ENCODE results near the gene FABP6. TPM values are rescaled to one million over a fixed set of nuclear protein-coding genes. Genes with fewer than 3 reads are reported as not detected.
"Not testable (repeated sequence)": the region's sequence is repeated elsewhere in the genome, so short reads cannot be mapped to it uniquely, and the experiment has no call there.

FABP6 gene
- polyA plus RNA-seq, 1 donor = not detected

- DNase-seq = no peak
Observed at GRCh38 chr5:160221082-160221481, 8.2 kb upstream of the FABP6 start.

GRCh38 chr5:160227012-160227411 is 2.3 kb upstream of the FABP6 start:
- no peak for DNase-seq

- DNase-seq = no peak
Observed at GRCh38 chr5:160230686-160231527, 1.6 kb downstream of the FABP6 start.

- DNase-seq = no peak
Observed at GRCh38 chr5:160231783-160232342, 2.6 kb downstream of the FABP6 start.

DNA sequence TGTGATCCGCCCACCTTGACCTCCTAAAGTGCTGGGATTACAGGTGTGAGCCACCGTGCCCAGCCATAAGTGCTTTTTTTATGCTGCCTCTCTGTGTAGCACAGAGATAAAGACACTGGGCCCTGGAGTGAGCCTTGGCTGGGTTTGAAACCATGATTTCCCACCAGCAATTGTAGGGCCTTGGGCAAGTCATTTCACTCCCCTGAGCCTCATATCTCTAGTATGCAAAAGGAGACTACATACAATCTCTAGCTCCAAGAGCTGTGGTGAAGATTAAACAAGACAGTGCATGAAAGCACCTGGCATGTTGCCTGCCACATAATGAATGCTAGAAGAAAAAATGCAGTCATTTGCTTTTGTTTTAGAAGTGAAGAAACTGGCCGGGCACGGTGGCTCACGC is 3.9 kb downstream of the FABP6 start:
- DNase-seq = no peak

- no peak for DNase-seq
Observed at GRCh38 chr5:160235731-160236130, 6.4 kb downstream of the FABP6 start.

DNA sequence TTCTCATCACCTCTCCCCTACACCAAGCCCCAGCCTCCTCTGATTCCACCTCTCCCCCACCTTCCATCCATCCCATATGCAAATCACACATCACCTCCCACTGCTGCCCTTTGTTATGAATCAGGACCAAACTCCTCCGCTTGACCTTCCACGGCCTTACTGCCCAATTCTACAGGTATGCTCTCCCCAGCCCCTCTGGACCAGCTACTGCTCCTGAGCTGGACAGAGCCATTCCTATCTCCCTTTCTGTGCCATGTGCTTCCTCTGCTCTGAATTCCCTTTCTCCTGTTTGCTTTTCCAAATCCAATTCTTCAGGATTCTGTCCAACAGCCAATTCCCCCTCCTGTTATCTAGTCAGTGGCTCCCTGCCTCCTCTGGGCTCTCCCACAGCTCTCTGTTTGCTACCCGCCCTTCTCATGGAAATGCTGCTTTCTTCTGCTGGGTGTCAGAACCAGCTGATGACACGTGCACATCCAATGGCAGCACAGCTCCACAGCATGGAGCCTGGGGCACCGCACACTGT is 8.3 kb downstream of the FABP6 start:
- DNase-seq = no peak

- no peak for DNase-seq
Observed at GRCh38 chr5:160240350-160240749, 11.0 kb downstream of the FABP6 start.

DNA sequence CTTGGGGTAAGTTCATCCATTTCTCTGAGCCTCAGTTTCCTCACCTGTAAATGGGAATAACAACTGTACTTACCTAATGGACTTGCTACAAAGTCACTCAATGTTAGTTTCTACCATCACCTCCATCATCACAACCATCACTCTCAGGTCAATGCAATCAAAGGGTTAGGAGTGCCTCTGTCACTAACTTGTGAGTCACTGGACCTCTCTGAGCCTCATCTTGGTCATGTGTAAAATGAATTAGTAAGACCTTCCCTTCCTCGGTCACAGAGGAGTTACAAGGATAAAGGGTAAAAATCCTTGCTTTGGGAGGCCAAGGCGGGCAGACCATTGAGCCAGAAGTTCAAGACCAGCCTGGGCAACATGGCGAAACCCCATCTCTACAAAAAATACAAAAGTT is 12.8 kb downstream of the FABP6 start:
- DNase-seq = no peak

GRCh38 chr5:160245506-160246086 is 16.3 kb downstream of the FABP6 start:
- DNase-seq = no peak

GRCh38 chr5:160249570-160249969 is 20.3 kb downstream of the FABP6 start:
- not testable (repeated sequence) for DNase-seq

DNA sequence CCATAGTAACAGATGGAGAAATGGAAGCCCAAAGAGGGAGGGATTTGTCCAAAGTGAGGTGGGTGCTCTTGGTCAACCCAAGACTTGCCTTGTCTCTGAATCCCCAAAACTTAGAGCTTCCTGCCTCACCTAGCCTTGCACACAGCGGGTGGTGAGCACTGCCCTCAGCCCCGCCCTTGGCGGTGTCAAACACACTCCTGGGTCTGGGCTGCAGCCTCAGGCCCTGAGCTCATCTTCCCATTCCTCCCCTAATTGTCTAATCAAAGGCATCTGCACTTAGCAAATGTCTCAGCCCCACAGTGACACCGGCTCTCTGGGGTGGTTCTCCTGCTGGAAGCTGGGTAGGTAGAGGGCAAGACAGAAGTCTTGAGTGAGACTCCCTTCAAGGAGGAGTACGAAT is 20.9 kb downstream of the FABP6 start:
- no peak for DNase-seq

DNA sequence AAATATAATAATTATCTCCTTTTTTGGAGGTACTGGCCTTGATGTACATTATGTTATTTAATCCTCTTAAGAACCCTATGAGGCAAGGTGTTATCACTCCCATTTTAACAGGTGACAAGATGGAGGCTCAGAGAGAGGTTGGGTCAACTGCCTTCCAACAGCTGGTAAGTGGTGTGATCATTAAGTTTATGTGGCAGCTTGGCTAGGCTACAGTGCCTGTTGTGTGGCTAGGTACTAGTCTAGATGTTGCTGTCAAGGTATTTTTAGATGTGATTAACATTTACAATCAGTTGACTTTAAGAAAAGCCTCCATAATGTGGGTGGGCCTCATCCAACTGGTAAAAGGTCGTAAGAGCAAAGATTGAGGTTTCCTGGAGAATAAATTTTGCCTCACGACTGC is 21.5 kb downstream of the FABP6 start:
- DNase-seq = no peak

DNA sequence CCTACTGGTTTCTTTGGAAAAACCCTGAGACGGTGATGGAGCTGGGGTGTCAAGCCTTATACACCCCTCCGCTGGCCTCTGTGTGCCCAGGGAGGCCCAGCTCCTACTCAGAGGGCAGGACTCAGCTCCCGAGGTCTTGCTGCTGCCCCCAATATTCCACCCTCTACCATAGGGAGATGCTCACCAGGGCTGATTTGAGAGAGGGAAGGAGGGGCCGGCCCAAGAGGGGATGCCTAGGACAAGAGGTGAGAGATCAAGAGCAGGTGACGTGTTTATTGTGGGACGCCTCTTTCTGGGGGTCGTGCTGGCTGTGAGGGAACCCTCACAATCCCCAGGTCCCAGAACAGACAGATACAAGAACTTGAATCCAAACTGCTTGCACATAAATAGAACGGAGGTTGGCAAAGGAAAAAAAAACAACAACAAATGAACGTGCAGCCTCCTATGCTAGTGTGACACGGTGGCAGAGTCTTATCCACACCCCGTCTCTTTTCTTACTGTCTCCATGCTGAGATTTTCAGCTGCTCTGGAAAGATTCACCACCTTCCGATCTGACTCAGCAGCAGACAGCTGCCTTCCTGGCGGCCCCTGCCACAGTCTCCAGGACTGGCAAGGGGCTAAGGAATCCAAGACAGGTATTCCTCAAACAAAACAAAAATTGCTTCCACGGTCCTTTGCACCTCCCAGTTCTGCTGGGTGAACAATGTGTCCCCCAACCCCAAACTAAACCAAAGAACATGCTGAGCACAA is 22.3 kb downstream of the FABP6 start:
- no peak for DNase-seq

GRCh38 chr5:160252916-160253315 is 23.6 kb downstream of the FABP6 start:
- DNase-seq = no peak

DNA sequence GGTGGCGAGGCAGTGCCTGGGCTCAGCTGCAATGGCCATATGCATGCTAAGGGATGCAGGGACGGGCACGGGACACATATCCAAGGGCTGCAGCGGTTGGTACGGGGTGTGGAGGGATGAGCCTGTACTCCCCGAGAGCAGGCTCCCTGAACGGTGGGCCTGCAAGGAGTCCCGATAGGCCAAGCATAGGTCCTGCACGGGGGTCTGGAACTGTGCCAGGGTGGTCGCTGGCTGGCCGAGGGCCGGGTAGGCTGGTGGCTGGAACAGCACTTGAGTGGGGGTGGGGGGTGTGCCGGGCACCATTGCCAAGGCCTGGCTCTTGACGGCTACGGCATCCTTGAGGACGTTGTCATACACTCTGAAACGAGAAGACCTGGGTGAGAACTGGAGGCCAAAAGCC is 24.1 kb downstream of the FABP6 start:
- no peak for DNase-seq

GRCh38 chr5:160254706-160255105 is 25.4 kb downstream of the FABP6 start:
- no peak for DNase-seq

GRCh38 chr5:160259341-160259740 is 30.0 kb downstream of the FABP6 start:
- DNase-seq = no peak

- DNase-seq = no peak
Observed at GRCh38 chr5:160260006-160260775, 30.9 kb downstream of the FABP6 start.

- DNase-seq = no peak
Observed at GRCh38 chr5:160260881-160261815, 31.8 kb downstream of the FABP6 start.
